Measurements from ENCODE around the gene PLXNB3.

- TF ChIP-seq CTCF (IDR thresholded peaks at IDR 0.05) = no peak
- TF ChIP-seq POLR2AphosphoS5 (IDR thresholded peaks at IDR 0.05; ENCODE audit: insufficient read depth in 1 of 2, low read depth in 1 of 2) = no peak
Measured at GRCh38 chrX:153799326-153799725, 35.3 kb downstream of the PLXNB3 start.

All from vagina (tissue), 2 donors.